IPS-NIHi11 (cell line): ENCODE measurements around the gene EGLN3.
"Not testable (repeated sequence)": the region's sequence is repeated elsewhere in the genome, so short reads cannot be mapped to it uniquely, and the experiment has no call there.

Source experiments
- DNase-seq: peaks from one replicate; pipeline ENCODE4 v3.0.0; 2012; ENCODE audit warnings: mixed read lengths, low spot score

EGLN3 gene

GRCh38 chr14:33934938-33935337, 15.9 kb downstream of the EGLN3 start:
- DNase-seq, result no peak

GRCh38 chr14:33934043-33934750, 16.7 kb downstream of the EGLN3 start:
- no peak for DNase-seq

- DNase-seq, result no peak
These were observed 17.4 kb downstream of the EGLN3 start for GRCh38 chr14:33933386-33933933.

GRCh38 chr14:33932576-33933345, 18.1 kb downstream of the EGLN3 start:
- DNase-seq, result no peak

GRCh38 chr14:33932033-33932432, 18.8 kb downstream of the EGLN3 start:
- no peak for DNase-seq

GRCh38 chr14:33931461-33931860, 19.4 kb downstream of the EGLN3 start:
- DNase-seq, result no peak

GRCh38 chr14:33930439-33930838, 20.4 kb downstream of the EGLN3 start:
- DNase-seq, result no peak

GRCh38 chr14:33929799-33930408, 21.0 kb downstream of the EGLN3 start:
- DNase-seq, result no peak

- no peak for DNase-seq
These were observed 22.0 kb downstream of the EGLN3 start for GRCh38 chr14:33928895-33929294.

GRCh38 chr14:33927944-33928343, 22.9 kb downstream of the EGLN3 start:
- DNase-seq, result no peak

- not testable (repeated sequence) for DNase-seq
These were observed 23.9 kb downstream of the EGLN3 start for GRCh38 chr14:33926967-33927366.

GRCh38 chr14:33925946-33926345, 24.9 kb downstream of the EGLN3 start:
- DNase-seq, result no peak

- no peak for DNase-seq
These were observed 25.6 kb downstream of the EGLN3 start for GRCh38 chr14:33925235-33925634.

GRCh38 chr14:33924566-33925100, 26.2 kb downstream of the EGLN3 start:
- DNase-seq, result no peak

- no peak for DNase-seq
These were observed 28.7 kb downstream of the EGLN3 start for GRCh38 chr14:33922125-33922524.

- no peak for DNase-seq
These were observed 32.6 kb downstream of the EGLN3 start for GRCh38 chr14:33918256-33918655.

- no peak for DNase-seq
These were observed 33.2 kb downstream of the EGLN3 start for GRCh38 chr14:33917661-33918060.

GRCh38 chr14:33916663-33917565, 34.0 kb downstream of the EGLN3 start:
- DNase-seq, result no peak

GRCh38 chr14:33915682-33916081, 35.2 kb downstream of the EGLN3 start:
- DNase-seq, result no peak

- DNase-seq, result peak; percentile 42
These were observed 36.0 kb downstream of the EGLN3 start for GRCh38 chr14:33914676-33915516.

GRCh38 chr14:33911046-33911445, 39.8 kb downstream of the EGLN3 start:
- no peak for DNase-seq
